ENCODE results near the gene ANKRD23. TPM values are rescaled to one million over a fixed set of nuclear protein-coding genes. Genes with fewer than 3 reads are reported as not detected.
"Not testable (repeated sequence)": the region's sequence is repeated elsewhere in the genome, so short reads cannot be mapped to it uniquely, and the experiment has no call there.

The ANKRD23 gene
- total RNA-seq, 2 experiments from 2014 or later: 6.2 to 10.4 TPM

- peak overlapping the region; percentile 92 for H3K27ac Mint-ChIP-seq
- peak overlapping the region; percentile 45 for H3K4me3 Mint-ChIP-seq
- no peak for DNase-seq
- intact Hi-C loops (cut with DNase I, micrococcal nuclease): no loop called here
- no peak for TF ChIP-seq CTCF (IDR thresholded peaks at IDR 0.05)
- H3K9me3 Mint-ChIP-seq: no peaks in the 10 kb centered on the region
- ATAC-seq (ENCODE audit: poor library complexity): no peak
- H3K4me1 Mint-ChIP-seq (ENCODE audit: low read depth): peaks cover 31% of the 10 kb centered on the region
- H3K27me3 Mint-ChIP-seq: no peaks in the 10 kb centered on the region
- POLR2A ChIA-PET: interaction anchor here (2.9 kb wide), 1 partner anchor 8 kb away, joined by 50 read pairs; the partner anchor contains the start of gene CNNM3
- Histone ChIP-seq H3K4me1 (ENCODE audit: insufficient read depth, low read length) (peaks cover 24% of the 10 kb centered on the region), H3K4me3 (ENCODE audit: low read length) (no peak overlapping the region), H3K9me3 (ENCODE audit: control insufficient read depth in 1 of 2, insufficient read depth in 1 of 2, low read length in 2 of 2) (no peaks in the 10 kb centered on the region), H3K36me3 (ENCODE audit: insufficient read depth, low read length) (peaks cover 5% of the 10 kb centered on the region), H3K27ac (ENCODE audit: low read depth in 1 of 2, low read length in 2 of 2) (no peak overlapping the region), H3K27me3 (ENCODE audit: control insufficient read depth in 1 of 2, insufficient read depth in 2 of 2, low read length in 2 of 2) (no peaks in the 10 kb centered on the region)
- CTCF ChIA-PET: interaction anchor here (1.8 kb wide), 1 partner anchor 7 kb away, joined by 6 read pairs; the partner anchor contains the start of gene CNNM3
- H3K36me3 Mint-ChIP-seq (ENCODE audit: low read depth): peaks cover 7% of the 10 kb centered on the region
These were observed 35.5 kb downstream of the ANKRD23 start for GRCh38 chr2:96808176-96808837.

DNA sequence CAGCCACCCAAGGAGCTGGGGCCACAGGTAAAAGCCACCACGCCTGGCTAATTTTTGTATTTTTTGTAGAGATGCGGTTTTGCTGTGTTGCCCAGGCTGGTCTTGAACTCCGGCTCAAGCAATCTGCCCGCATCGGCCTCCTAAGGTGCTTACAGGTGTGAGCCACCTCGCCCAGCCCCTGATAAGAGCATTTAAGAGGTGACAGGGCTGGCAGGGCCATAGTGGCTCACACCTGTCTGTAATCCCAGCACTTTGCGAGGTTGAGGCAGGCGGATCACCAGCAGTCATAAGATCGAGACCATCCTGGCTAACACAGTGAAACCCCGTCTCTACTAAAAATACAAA lies 36.7 kb downstream of the ANKRD23 start:
- Mint-ChIP-seq H3K9me3 (no peaks in the 10 kb centered on the region), H3K4me1 (ENCODE audit: low read depth) (peaks cover 23% of the 10 kb centered on the region), H3K27ac (peak overlapping the region; percentile 92), H3K36me3 (ENCODE audit: low read depth) (peaks cover 7% of the 10 kb centered on the region), H3K4me3 (peak overlapping the region; percentile 84), H3K27me3 (no peaks in the 10 kb centered on the region)
- H3K4me3 ChIP-seq (ENCODE audit: low read length): peak overlapping the region; percentile 17
- H3K36me3 ChIP-seq (ENCODE audit: insufficient read depth, low read length): peaks cover 5% of the 10 kb centered on the region
- DNase-seq: no peak
- no peak for TF ChIP-seq CTCF (IDR thresholded peaks at IDR 0.05)
- ChIA-PET POLR2A (interaction anchor here (1.0 to 2.9 kb wide), 9 partner anchors 10 to 270 kb away, joined by 4 to 50 read pairs (median 6); partner anchors contain the start of genes ANKRD39 and CNNM3), CTCF (interaction anchor here (1.4 to 1.8 kb wide), 2 partner anchors 9 to 51 kb away, joined by 4 to 6 read pairs; partner anchors contain the start of genes ANKRD39 and CNNM3)
- H3K27ac ChIP-seq (ENCODE audit: low read depth in 1 of 2, low read length in 2 of 2): peak overlapping the region; percentile 32 to 57
- H3K9me3 ChIP-seq (ENCODE audit: control insufficient read depth in 1 of 2, insufficient read depth in 1 of 2, low read length in 2 of 2): no peaks in the 10 kb centered on the region
- H3K27me3 ChIP-seq (ENCODE audit: control insufficient read depth in 1 of 2, insufficient read depth in 2 of 2, low read length in 2 of 2): no peaks in the 10 kb centered on the region
- ATAC-seq (ENCODE audit: poor library complexity): no peak
- intact Hi-C loops (cut with DNase I, micrococcal nuclease): no loop called here
- H3K4me1 ChIP-seq (ENCODE audit: insufficient read depth, low read length): peaks cover 31% of the 10 kb centered on the region

GRCh38 chr2:96806468-96807126 lies 37.2 kb downstream of the ANKRD23 start:
- intact Hi-C loops (cut with DNase I, micrococcal nuclease): loop anchor here in 1 of 2 experiments (1.0 kb wide), 1 partner anchor 9 kb away; no protein-coding TSS in a partner anchor
- ATAC-seq (ENCODE audit: poor library complexity): peak; percentile 91

GRCh38 chr2:96805946-96806345 lies 37.9 kb downstream of the ANKRD23 start:
- not testable (repeated sequence) for H3K4me3 ChIP-seq (ENCODE audit: low read length); H3K27me3 Mint-ChIP-seq; H3K36me3 ChIP-seq (ENCODE audit: insufficient read depth, low read length); H3K27me3 ChIP-seq (ENCODE audit: control insufficient read depth in 1 of 2, insufficient read depth in 2 of 2, low read length in 2 of 2); H3K9me3 Mint-ChIP-seq; H3K9me3 ChIP-seq (ENCODE audit: control insufficient read depth in 1 of 2, insufficient read depth in 1 of 2, low read length in 2 of 2); H3K36me3 Mint-ChIP-seq (ENCODE audit: low read depth); DNase-seq; ATAC-seq (ENCODE audit: poor library complexity)
- H3K27ac ChIP-seq (ENCODE audit: low read depth in 1 of 2, low read length in 2 of 2): peak overlapping the region; percentile 30 to 55
- H3K4me3 Mint-ChIP-seq: peak overlapping the region; percentile 84
- H3K4me1 ChIP-seq (ENCODE audit: insufficient read depth, low read length): peaks cover 43% of the 10 kb centered on the region
- ChIA-PET CTCF (interaction anchor here (1.4 kb wide), 1 partner anchor 52 kb away, joined by 4 read pairs; the partner anchor contains the start of gene ANKRD39), POLR2A (interaction anchor here (0.6 to 2.9 kb wide), 13 partner anchors 11 to 269 kb away, joined by 3 to 50 read pairs (median 5); partner anchors contain the start of genes ANKRD39, CNNM3 and KANSL3)
- intact Hi-C loops (cut with DNase I, micrococcal nuclease): loop anchor here in 1 of 2 experiments (1.0 kb wide), 1 partner anchor 9 kb away; no protein-coding TSS in a partner anchor
- H3K27ac Mint-ChIP-seq: peak overlapping the region; percentile 92
- peaks cover 23% of the 10 kb centered on the region for H3K4me1 Mint-ChIP-seq (ENCODE audit: low read depth)

More at GRCh38 chr2:96806468-96807126, 37.2 kb downstream of the ANKRD23 start:
- Histone ChIP-seq H3K36me3 (ENCODE audit: insufficient read depth, low read length) (peaks cover 5% of the 10 kb centered on the region), H3K9me3 (ENCODE audit: control insufficient read depth in 1 of 2, insufficient read depth in 1 of 2, low read length in 2 of 2) (no peaks in the 10 kb centered on the region), H3K27ac (ENCODE audit: low read depth in 1 of 2, low read length in 2 of 2) (peak overlapping the region; percentile 32 to 57), H3K4me1 (ENCODE audit: insufficient read depth, low read length) (peaks cover 36% of the 10 kb centered on the region), H3K4me3 (ENCODE audit: low read length) (peak overlapping the region; percentile 17), H3K27me3 (ENCODE audit: control insufficient read depth in 1 of 2, insufficient read depth in 2 of 2, low read length in 2 of 2) (no peaks in the 10 kb centered on the region)
- peak overlapping the region; percentile 92 for H3K27ac Mint-ChIP-seq
- TF ChIP-seq CTCF (IDR thresholded peaks at IDR 0.05): no peak
- CTCF ChIA-PET: interaction anchor here (1.4 to 1.8 kb wide), 2 partner anchors 9 to 51 kb away, joined by 4 to 6 read pairs; partner anchors contain the start of genes ANKRD39 and CNNM3
- no peaks in the 10 kb centered on the region for H3K9me3 Mint-ChIP-seq
- H3K4me1 Mint-ChIP-seq (ENCODE audit: low read depth): peaks cover 23% of the 10 kb centered on the region
- no peaks in the 10 kb centered on the region for H3K27me3 Mint-ChIP-seq
- peaks cover 7% of the 10 kb centered on the region for H3K36me3 Mint-ChIP-seq (ENCODE audit: low read depth)
- POLR2A ChIA-PET: interaction anchor here (0.7 to 2.9 kb wide), 13 partner anchors 10 to 269 kb away, joined by 4 to 50 read pairs (median 5); partner anchors contain the start of genes ANKRD39, CNNM3 and KANSL3
- peak overlapping the region; percentile 84 for H3K4me3 Mint-ChIP-seq
- DNase-seq: peak; percentile 37 to 76 (median 55)

Data from CD4-positive, alpha-beta T cell (primary cell).